Measurements from ENCODE around the gene SPINK8.

DNA sequence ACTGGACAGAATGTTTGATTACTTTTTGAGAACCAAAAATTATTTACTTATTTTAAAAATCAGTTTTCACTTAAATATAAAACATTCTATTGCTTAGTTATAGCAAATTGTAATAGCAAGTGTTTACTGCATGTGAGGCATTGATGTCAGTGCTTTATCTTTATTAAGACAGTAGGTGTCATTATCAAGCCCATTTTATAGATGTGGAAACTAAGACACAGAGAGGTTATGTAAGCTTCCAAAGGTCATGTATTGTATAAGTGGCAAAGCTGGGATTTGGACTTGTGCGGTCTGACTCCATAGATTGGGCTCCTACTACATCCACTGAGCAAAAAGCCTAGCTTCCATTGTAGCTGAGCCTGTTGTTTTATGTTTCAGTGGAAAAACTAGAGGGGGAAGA, 74.9 kb downstream of the SPINK8 start:
- TF ChIP-seq, protein P1, sequence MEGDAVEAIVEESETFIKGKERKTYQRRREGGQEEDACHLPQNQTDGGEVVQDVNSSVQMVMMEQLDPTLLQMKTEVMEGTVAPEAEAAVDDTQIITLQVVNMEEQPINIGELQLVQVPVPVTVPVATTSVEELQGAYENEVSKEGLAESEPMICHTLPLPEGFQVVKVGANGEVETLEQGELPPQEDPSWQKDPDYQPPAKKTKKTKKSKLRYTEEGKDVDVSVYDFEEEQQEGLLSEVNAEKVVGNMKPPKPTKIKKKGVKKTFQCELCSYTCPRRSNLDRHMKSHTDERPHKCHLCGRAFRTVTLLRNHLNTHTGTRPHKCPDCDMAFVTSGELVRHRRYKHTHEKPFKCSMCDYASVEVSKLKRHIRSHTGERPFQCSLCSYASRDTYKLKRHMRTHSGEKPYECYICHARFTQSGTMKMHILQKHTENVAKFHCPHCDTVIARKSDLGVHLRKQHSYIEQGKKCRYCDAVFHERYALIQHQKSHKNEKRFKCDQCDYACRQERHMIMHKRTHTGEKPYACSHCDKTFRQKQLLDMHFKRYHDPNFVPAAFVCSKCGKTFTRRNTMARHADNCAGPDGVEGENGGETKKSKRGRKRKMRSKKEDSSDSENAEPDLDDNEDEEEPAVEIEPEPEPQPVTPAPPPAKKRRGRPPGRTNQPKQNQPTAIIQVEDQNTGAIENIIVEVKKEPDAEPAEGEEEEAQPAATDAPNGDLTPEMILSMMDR (IDR thresholded peaks at IDR 0.05) = no peak
- no peak for TF ChIP-seq POLR2A (IDR thresholded peaks at IDR 0.05)
